Smooth muscle cell (in vitro differentiated cells): ENCODE data around the gene LILRA5. TPM values are rescaled to one million over a fixed set of nuclear protein-coding genes. Genes with fewer than 3 reads are reported as not detected.
"Not testable (repeated sequence)": the region's sequence is repeated elsewhere in the genome, so short reads cannot be mapped to it uniquely, and the experiment has no call there.

Experiments used
- DNase-seq: peaks from one replicate; lab custom pipeline; 2025; ENCODE audit not compliant: unreplicated experiment; lab: John Stamatoyannopoulos, UW
- H2AFZ ChIP-seq: fragments of 200-600 bp; sonication (generic); 2 replicates; pipeline ENCODE4 v1.6.0; 2016; ENCODE audit warnings: antibody characterized with exemption, low read depth, mild to moderate bottlenecking
- H3F3A ChIP-seq: fragments of 200-600 bp; sonication (generic); 2 replicates; pipeline ENCODE4 v1.6.0; 2017; ENCODE audit warnings: antibody characterized with exemption, low read depth
- H3K27ac ChIP-seq: fragments of 200-600 bp; sonication (generic); 2 replicates; pipeline ENCODE4 v1.5.1; 2016; ENCODE audit warnings: low read depth, mild to moderate bottlenecking
- H3K27me3 ChIP-seq: fragments of 200-600 bp; sonication (generic); 2 replicates; pipeline ENCODE4 v1.6.1; 2016; ENCODE audit warnings: low read depth, mild to moderate bottlenecking
- H3K36me3 ChIP-seq: fragments of 200-600 bp; sonication (generic); 2 replicates; pipeline ENCODE4 v1.5.1; 2016; ENCODE audit warnings: low read depth
- H3K4me1 ChIP-seq: fragments of 200-600 bp; sonication (generic); 2 replicates; pipeline ENCODE4 v1.5.1; 2016; ENCODE audit warnings: low read depth
- H3K4me2 ChIP-seq: fragments of 200-600 bp; sonication (generic); 2 replicates; pipeline ENCODE4 v1.6.0; 2016; ENCODE audit warnings: mild to moderate bottlenecking
- H3K4me3 ChIP-seq: fragments of 200-600 bp; sonication (generic); 2 replicates; pipeline ENCODE4 v1.5.1; 2016; ENCODE audit warnings: mild to moderate bottlenecking
- H3K79me2 ChIP-seq: fragments of 200-600 bp; sonication (generic); 2 replicates; pipeline ENCODE4 v1.6.0; 2016; ENCODE audit warnings: low read depth, mild to moderate bottlenecking
- H3K9ac ChIP-seq: fragments of 200-600 bp; sonication (generic); 2 replicates; pipeline ENCODE4 v1.6.0; 2016; ENCODE audit warnings: low read depth
- H3K9me3 ChIP-seq: fragments of 200-600 bp; sonication (generic); replicated peaks from 2 replicates; pipeline ENCODE4 v1.5.1; 2016; ENCODE audit warnings: low read depth
- H4K20me1 ChIP-seq: fragments of 200-600 bp; sonication (generic); 2 replicates; pipeline ENCODE4 v1.6.0; 2016; ENCODE audit warnings: low read depth
- WGBS: methylation state at CpG from one replicate; pipeline ENCODE4 v1.1.7; 2016; ENCODE audit warnings: low lambda C conversion rate; 5-methylcytosine and 5-hydroxymethylcytosine counted together
- polyA plus RNA-seq: library from polyadenylated mRNA; unstranded; fragments of >200 nt; fragmentation: Nextera tagmentation; extraction: Ambion mirVana; gene quantifications from 2 replicates; pipeline ENCODE4 v1.2.1, GENCODE V29; 2016
- total RNA-seq: library from RNA; depleted of rRNA; stranded (reverse); fragments of >200 nt; gene quantifications from 2 replicates; pipeline ENCODE4 v1.2.3, GENCODE V29; 2014
- TF ChIP-seq, protein P1 (sequence below): fragments of 200-600 bp; sonication (generic); IDR thresholded peaks from 2 replicates; pipeline ENCODE4 v1.5.1; 2017; ENCODE audit warnings: borderline replicate concordance, mild to moderate bottlenecking, antibody characterized with exemption; ENCODE audit not compliant: insufficient read depth, poor library complexity, severe bottlenecking

The LILRA5 gene
- total and polyA plus RNA-seq, 2 experiments from 2014 or later = not detected

DNA sequence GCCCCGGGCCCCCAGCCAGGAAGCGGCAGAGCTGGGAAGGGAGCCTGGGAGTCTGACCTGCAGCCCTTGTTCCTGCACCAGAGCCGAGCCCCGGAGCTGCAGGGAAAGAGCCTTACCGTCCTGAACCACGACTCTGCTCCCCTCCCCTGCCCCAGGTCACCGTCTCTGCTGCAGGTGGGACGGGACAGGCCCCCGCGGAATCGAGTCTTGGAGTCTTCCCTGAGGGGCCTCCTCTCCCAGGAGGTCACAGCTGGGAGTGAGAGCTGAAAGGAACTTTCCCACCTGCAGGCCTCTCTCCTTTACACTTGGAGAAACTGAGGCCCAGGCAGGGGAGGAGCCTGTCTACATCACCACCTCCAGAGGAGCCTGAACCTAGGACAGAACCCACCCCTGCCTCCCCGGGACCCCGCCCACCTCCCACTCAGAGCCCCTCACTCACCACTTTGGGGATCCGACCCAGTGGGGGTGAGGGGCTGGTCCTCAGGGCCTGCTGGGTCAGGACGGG is 35.8 kb downstream of the LILRA5 start:
- not testable (repeated sequence) for H3K9ac ChIP-seq, H3K9me3 ChIP-seq, H3K79me2 ChIP-seq, H3K27me3 ChIP-seq, H4K20me1 ChIP-seq, H3K36me3 ChIP-seq, H3K4me1 ChIP-seq, H2AFZ ChIP-seq, H3K27ac ChIP-seq, H3F3A ChIP-seq, H3K4me2 ChIP-seq, DNase-seq, H3K4me3 ChIP-seq
- 90% methylated on average over 13 of the region's 15 CpGs for WGBS

DNA sequence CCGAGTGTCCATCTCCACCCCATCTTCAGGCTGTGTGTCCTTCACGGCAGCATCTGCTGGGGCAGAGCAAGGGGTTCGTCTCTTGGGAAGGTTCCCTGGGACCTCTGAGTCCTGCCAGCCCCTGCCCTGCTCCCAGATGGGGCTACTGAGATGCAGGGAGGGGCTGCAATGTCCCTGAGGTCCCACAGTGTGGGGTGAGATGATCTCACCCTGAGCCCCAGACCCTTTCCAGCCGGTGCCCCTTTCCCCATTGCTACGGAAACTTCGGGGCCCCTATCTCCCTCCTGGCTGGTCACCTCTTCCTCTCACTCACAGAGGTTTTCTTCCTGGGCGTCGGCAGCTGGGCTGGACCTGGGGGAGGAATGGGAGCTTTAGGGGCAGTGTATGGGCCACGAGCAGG is 37.0 kb downstream of the LILRA5 start:
- Histone ChIP-seq H3K27ac (no peak overlapping the region), H4K20me1 (no peaks in the 10 kb centered on the region), H3K27me3 (peaks cover 3% of the 10 kb centered on the region), H3K4me3 (no peak overlapping the region), H3K4me2 (no peak overlapping the region), H3K36me3 (no peaks in the 10 kb centered on the region), H3K9ac (no peak overlapping the region), H2AFZ (no peak overlapping the region), H3K9me3 (no peaks in the 10 kb centered on the region), H3K4me1 (no peaks in the 10 kb centered on the region), H3K79me2 (no peaks in the 10 kb centered on the region), H3F3A (no peaks in the 10 kb centered on the region)
- TF ChIP-seq, protein P1, sequence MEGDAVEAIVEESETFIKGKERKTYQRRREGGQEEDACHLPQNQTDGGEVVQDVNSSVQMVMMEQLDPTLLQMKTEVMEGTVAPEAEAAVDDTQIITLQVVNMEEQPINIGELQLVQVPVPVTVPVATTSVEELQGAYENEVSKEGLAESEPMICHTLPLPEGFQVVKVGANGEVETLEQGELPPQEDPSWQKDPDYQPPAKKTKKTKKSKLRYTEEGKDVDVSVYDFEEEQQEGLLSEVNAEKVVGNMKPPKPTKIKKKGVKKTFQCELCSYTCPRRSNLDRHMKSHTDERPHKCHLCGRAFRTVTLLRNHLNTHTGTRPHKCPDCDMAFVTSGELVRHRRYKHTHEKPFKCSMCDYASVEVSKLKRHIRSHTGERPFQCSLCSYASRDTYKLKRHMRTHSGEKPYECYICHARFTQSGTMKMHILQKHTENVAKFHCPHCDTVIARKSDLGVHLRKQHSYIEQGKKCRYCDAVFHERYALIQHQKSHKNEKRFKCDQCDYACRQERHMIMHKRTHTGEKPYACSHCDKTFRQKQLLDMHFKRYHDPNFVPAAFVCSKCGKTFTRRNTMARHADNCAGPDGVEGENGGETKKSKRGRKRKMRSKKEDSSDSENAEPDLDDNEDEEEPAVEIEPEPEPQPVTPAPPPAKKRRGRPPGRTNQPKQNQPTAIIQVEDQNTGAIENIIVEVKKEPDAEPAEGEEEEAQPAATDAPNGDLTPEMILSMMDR = no peak
- WGBS = 80% methylated on average over 9 of the region's 9 CpGs
- DNase-seq = no peak

DNA sequence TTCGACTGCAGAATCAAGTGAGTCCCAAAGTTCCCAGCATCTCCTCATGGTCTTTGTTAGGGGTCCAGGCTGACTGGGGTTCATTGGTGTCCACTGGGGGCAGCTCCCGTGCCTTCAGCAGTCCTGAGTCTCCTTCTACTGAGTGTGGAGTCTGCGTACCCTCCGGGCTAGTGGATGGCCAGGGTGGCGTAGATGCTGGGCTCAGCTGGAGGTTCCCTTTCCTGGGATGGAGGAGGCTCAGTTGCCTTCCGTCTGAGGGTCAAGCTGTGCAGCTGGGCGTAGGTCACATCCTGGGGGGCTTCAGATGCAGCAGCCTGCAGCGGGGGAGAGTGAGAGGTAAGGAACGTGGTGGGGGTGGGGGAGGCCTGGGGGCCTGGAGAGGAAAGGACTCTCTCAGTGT is 38.5 kb downstream of the LILRA5 start:
- not testable (repeated sequence) for H3F3A ChIP-seq, H3K9ac ChIP-seq, H3K79me2 ChIP-seq, H3K4me3 ChIP-seq, H3K36me3 ChIP-seq, DNase-seq, H4K20me1 ChIP-seq, H2AFZ ChIP-seq, H3K4me1 ChIP-seq, H3K4me2 ChIP-seq, H3K27ac ChIP-seq, H3K27me3 ChIP-seq, H3K9me3 ChIP-seq
- WGBS = 84% methylated on average over 6 of the region's 9 CpGs

DNA sequence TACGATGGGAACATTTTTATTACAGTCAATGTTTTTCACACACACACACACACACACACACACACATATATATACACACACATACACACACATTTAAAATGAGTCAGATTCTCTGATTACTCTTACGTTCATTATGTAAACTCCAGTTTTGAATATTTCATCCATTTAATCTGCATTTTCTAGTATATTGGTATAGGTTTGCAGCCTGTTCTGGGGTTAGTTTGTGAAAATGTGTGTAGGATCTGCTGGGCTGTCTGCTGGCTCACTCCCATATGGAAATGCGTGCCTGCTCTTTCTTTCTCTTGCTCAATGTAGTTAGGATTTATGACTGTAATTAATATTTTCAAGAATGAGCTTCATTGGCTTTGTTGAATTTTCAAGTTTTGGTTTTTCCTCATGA is 39.1 kb downstream of the LILRA5 start:
- WGBS = 88% methylated on average over 3 of the region's 3 CpGs
- H3K4me2 ChIP-seq = no peak overlapping the region

DNA sequence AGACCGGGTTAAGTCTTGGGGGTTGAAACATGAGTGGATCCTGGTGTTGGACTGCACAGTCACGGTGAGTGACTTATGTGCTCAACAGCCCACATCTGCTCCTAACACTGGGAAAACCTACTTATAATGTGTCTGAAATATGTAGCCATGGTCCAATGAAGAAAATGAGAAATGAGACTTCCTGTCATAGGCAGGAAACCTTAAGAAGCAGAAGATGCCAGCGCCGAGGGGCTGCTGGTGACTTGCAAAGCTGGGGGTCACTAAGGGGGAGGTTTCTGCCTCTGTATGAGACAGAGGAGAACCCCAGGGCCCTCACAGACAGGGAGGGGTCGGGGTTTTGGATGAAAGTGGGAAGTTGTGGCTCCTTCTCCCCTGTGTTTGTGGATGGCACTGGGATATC is 40.8 kb downstream of the LILRA5 start:
- H3K4me2 ChIP-seq, H3F3A ChIP-seq, H3K9me3 ChIP-seq, DNase-seq, H3K27ac ChIP-seq, H3K79me2 ChIP-seq, H3K36me3 ChIP-seq, H2AFZ ChIP-seq, H3K4me1 ChIP-seq, H3K4me3 ChIP-seq, H3K27me3 ChIP-seq, H3K9ac ChIP-seq, H4K20me1 ChIP-seq: not testable (repeated sequence)
- 76% methylated on average over 5 of the region's 5 CpGs for WGBS

More for the DNA sequence above, 39.1 kb downstream of the LILRA5 start:
- Histone ChIP-seq H3K27me3 (no peaks in the 10 kb centered on the region), H3K79me2 (no peaks in the 10 kb centered on the region), H3F3A (no peaks in the 10 kb centered on the region), H3K36me3 (no peaks in the 10 kb centered on the region), H3K4me1 (no peaks in the 10 kb centered on the region), H2AFZ (no peak overlapping the region), H3K9ac (no peak overlapping the region), H3K4me3 (no peak overlapping the region), H3K9me3 (no peaks in the 10 kb centered on the region), H3K27ac (no peak overlapping the region), H4K20me1 (no peaks in the 10 kb centered on the region)
- TF ChIP-seq, protein P1 = no peak
- DNase-seq = no peak

DNA sequence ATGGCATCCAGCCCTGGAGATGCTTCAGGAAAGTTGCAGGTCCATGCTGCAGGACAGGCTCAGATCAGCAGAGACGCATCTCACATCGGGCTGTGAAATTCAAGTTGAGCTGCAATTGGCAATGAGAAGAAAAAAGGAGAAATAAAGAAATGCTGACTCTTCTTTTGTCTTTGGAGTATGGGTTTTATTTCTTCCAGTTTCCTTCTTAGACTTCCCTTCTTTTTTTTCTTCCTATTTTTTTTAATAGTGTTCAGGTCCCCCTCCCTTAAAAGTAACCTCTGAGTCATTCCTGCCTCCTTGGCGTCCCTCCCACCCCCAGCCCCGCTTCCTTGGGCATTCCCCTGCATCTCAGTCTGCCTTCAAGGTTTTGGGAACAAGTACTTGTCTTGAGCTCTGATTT is 41.4 kb downstream of the LILRA5 start:
- H3K36me3 ChIP-seq, H4K20me1 ChIP-seq, H3K4me2 ChIP-seq, H3K27me3 ChIP-seq, H2AFZ ChIP-seq, H3K79me2 ChIP-seq, H3K4me1 ChIP-seq, H3K4me3 ChIP-seq, H3K9me3 ChIP-seq, H3K27ac ChIP-seq, H3K9ac ChIP-seq, H3F3A ChIP-seq, DNase-seq: not testable (repeated sequence)
- 78% methylated on average over 4 of the region's 4 CpGs for WGBS
